IMR-90 (cell line): ENCODE data around the gene DNAJA4. TPM values are rescaled to one million over a fixed set of nuclear protein-coding genes. Genes with fewer than 3 reads are reported as not detected.
A peak's percentile ranks its signal among the peaks of the same experiment; 100 is the strongest.

Experiments
- ATAC-seq: fragments of 200-7000 bp; cut with Tn5 transposase; 2 replicates; pipeline ENCODE4 v1.9.1; 2020; ENCODE audit warnings: low read depth, mild to moderate bottlenecking, moderate library complexity
- BruUV-seq: library from RNA; stranded (reverse); fragments of 400-500 nt; replicated peaks from 2 replicates; lab custom pipeline; 2021; lab: Mats Ljungman, UMichigan
- CTCF ChIA-PET: fragments of 300-600 bp; formaldehyde crosslinking; extraction: SDS; loops from one replicate; lab custom pipeline; 2021; ENCODE audit warnings: antibody characterized with exemption; lab: Yijun Ruan, JAX
- POLR2A ChIA-PET: fragments of 300-600 bp; sonication (Branson Sonifier 250); formaldehyde crosslinking; loops from one replicate; lab custom pipeline; 2022; ENCODE audit warnings: antibody characterized with exemption; ENCODE audit not compliant: unreplicated experiment; lab: Charles Lee
- DNase-seq: peaks from one replicate; pipeline ENCODE4 v3.0.0; 2013
- H2AFZ ChIP-seq: replicated peaks from 2 replicates; pipeline ENCODE3; 2013; ENCODE audit warnings: low read length, mild to moderate bottlenecking; ENCODE audit not compliant: poor library complexity
- H2AK5ac ChIP-seq: 2 replicates; pipeline ENCODE4 v1.6.1; 2013; ENCODE audit warnings: low read depth, low read length, inconsistent platforms
- H2AK9ac ChIP-seq: replicated peaks from 2 replicates; pipeline ENCODE3; 2013; ENCODE audit warnings: mild to moderate bottlenecking, low read depth, low read length, moderate library complexity; ENCODE audit not compliant: poor library complexity
- H2BK120ac ChIP-seq: 2 replicates; pipeline ENCODE4 v1.6.1; 2013; ENCODE audit warnings: low read depth, low read length, inconsistent platforms
- H2BK15ac ChIP-seq: 3 replicates; pipeline ENCODE4 v1.6.1; 2013; ENCODE audit warnings: low read depth, low read length, inconsistent platforms
- H2BK20ac ChIP-seq: 2 replicates; pipeline ENCODE4 v1.6.1; 2013; ENCODE audit warnings: low read depth, mild to moderate bottlenecking, inconsistent platforms, low read length, moderate library complexity
- H2BK5ac ChIP-seq: 2 replicates; pipeline ENCODE4 v1.6.1; 2013; ENCODE audit warnings: mild to moderate bottlenecking, low read depth, low read length, inconsistent platforms; ENCODE audit not compliant: poor library complexity, severe bottlenecking
- H3K14ac ChIP-seq: replicated peaks from 2 replicates; pipeline ENCODE4 v1.6.1; 2013; ENCODE audit warnings: low read depth, low read length, inconsistent platforms
- H3K18ac ChIP-seq: 2 replicates; pipeline ENCODE4 v1.6.1; 2013; ENCODE audit warnings: low read depth, low read length, control low read depth
- H3K23ac ChIP-seq: 2 replicates; pipeline ENCODE4 v1.6.1; 2013; ENCODE audit warnings: low read depth, low read length, inconsistent platforms
- H3K27ac ChIP-seq: 2 replicates; pipeline ENCODE4 v1.5.1; 2013; ENCODE audit warnings: mild to moderate bottlenecking, control low read depth, low read length; ENCODE audit not compliant: insufficient read depth
- H3K27me3 ChIP-seq: 2 replicates; pipeline ENCODE4 v1.6.1; 2013; ENCODE audit warnings: low read length; ENCODE audit not compliant: control insufficient read depth, insufficient read depth
- H3K36me3 ChIP-seq: 2 replicates; pipeline ENCODE4 v1.6.1; 2013; ENCODE audit warnings: low read length, mixed read lengths; ENCODE audit not compliant: control insufficient read depth, insufficient read depth
- H3K4ac ChIP-seq: 2 replicates; pipeline ENCODE4 v1.6.1; 2013; ENCODE audit warnings: low read depth, low read length, inconsistent platforms
- H3K4me1 ChIP-seq: 2 replicates; pipeline ENCODE4 v1.6.1; 2013; ENCODE audit warnings: low read length, mixed read lengths; ENCODE audit not compliant: control insufficient read depth, insufficient read depth
- H3K4me2 ChIP-seq: 2 replicates; pipeline ENCODE4 v1.6.1; 2013; ENCODE audit warnings: low read depth, mild to moderate bottlenecking, control low read depth, low read length, moderate library complexity
- H3K4me3 ChIP-seq: 2 replicates; pipeline ENCODE4 v1.5.1; 2013; ENCODE audit warnings: low read depth, mild to moderate bottlenecking, control low read depth, low read length, moderate library complexity; ENCODE audit not compliant: insufficient read depth
- H3K56ac ChIP-seq: 2 replicates; pipeline ENCODE4 v1.6.1; 2013; ENCODE audit warnings: low read length, inconsistent platforms; ENCODE audit not compliant: insufficient read depth; ENCODE audit errors: extremely low read depth
- H3K79me1 ChIP-seq, 2 experiments: 2 replicates each; pipeline ENCODE4 v1.6.1; 2013; ENCODE audit warnings: low read length in 2 of 2, inconsistent platforms in 1 of 2, low read depth in 1 of 2
- H3K9ac ChIP-seq: 2 replicates; pipeline ENCODE4 v1.6.1; 2013; ENCODE audit warnings: low read depth, low read length, control low read depth
- H3K9me1 ChIP-seq: 2 replicates; pipeline ENCODE4 v1.6.1; 2013; ENCODE audit warnings: low read length, inconsistent platforms; ENCODE audit not compliant: insufficient read depth
- H3K9me3 ChIP-seq: 2 replicates; pipeline ENCODE4 v1.6.1; 2013; ENCODE audit warnings: low read length; ENCODE audit not compliant: control insufficient read depth, insufficient read depth
- H4K20me1 ChIP-seq: 2 replicates; pipeline ENCODE4 v1.6.1; 2013; ENCODE audit warnings: low read length, inconsistent platforms; ENCODE audit not compliant: insufficient read depth
- H4K5ac ChIP-seq: 2 replicates; pipeline ENCODE4 v1.6.1; 2013; ENCODE audit warnings: mild to moderate bottlenecking, low read depth, low read length, control low read depth
- H4K8ac ChIP-seq, 2 experiments: 2 replicates each; pipeline ENCODE4 v1.6.1; 2013; ENCODE audit warnings: low read depth in 2 of 2, low read length in 2 of 2, control low read depth in 1 of 2, inconsistent platforms in 1 of 2
- H4K91ac ChIP-seq: 2 replicates; pipeline ENCODE4 v1.6.1; 2013; ENCODE audit warnings: low read depth, low read length, inconsistent platforms; ENCODE audit not compliant: insufficient read depth
- CEBPB ChIP-seq: IDR thresholded peaks from 2 replicates; pipeline ENCODE4 v1.6.1; 2012; ENCODE audit warnings: low read depth, low read length, improper control_type of control experiment
- FOS ChIP-seq: fragments of 150-350 bp; IDR thresholded peaks from 2 replicates; pipeline ENCODE4 v1.6.1; 2016; ENCODE audit warnings: low read depth, low read length
- MAZ ChIP-seq: IDR thresholded peaks from 2 replicates; pipeline ENCODE4 v1.6.1; 2012; ENCODE audit warnings: low read depth, mild to moderate bottlenecking, low read length, improper control_type of control experiment, moderate library complexity, borderline replicate concordance
- MXI1 ChIP-seq: IDR thresholded peaks from 2 replicates; pipeline ENCODE4 v1.6.1; 2012; ENCODE audit warnings: low read depth, mild to moderate bottlenecking, low read length, moderate library complexity, borderline replicate concordance
- POLR2A ChIP-seq: IDR thresholded peaks from 2 replicates; pipeline ENCODE4 v1.6.1; 2012; ENCODE audit warnings: mild to moderate bottlenecking, low read depth, low read length
- RCOR1 ChIP-seq: IDR thresholded peaks from 2 replicates; pipeline ENCODE4 v1.6.1; 2012; ENCODE audit warnings: mild to moderate bottlenecking, low read length, improper control_type of control experiment; ENCODE audit not compliant: insufficient replicate concordance
- SMC3 ChIP-seq: fragments of 150-350 bp; IDR thresholded peaks from 2 replicates; pipeline ENCODE4 v1.6.1; 2016; ENCODE audit warnings: low read depth, mild to moderate bottlenecking, antibody characterized with exemption, low read length, moderate library complexity
- WGBS, 2 experiments: methylation state at CpG; one replicate each; pipeline versions ENCODE4 v1.1.5 to v1.1.7; 2013; ENCODE audit warnings: missing lambda C conversion rate in 2 of 2; ENCODE audit not compliant: insufficient read length in 1 of 2; ENCODE audit errors: extremely low coverage in 2 of 2; 5-methylcytosine and 5-hydroxymethylcytosine counted together
- dilution Hi-C: fragments of 300-500 bp; cut with HindIII; formaldehyde crosslinking; loops from one replicate; pipeline ENCODE4 v1.14.3; 2018; ENCODE audit warnings: low sequenced_read_pairs; ENCODE audit not compliant: unreplicated experiment
- in situ Hi-C: fragments of 300-500 bp; cut with MboI; formaldehyde crosslinking; loops from 3 replicates; pipeline ENCODE4 v1.14.3; 2019; ENCODE audit warnings: low sequenced_read_pairs, inconsistent platforms, mixed read lengths
- intact Hi-C: fragments of 100-400 bp; cut with micrococcal nuclease; formaldehyde crosslinking; loops from 2 replicates; pipeline ENCODE4 v1.10.0; 2022
- polyA plus RNA-seq, 3 experiments: library from polyadenylated mRNA; depleted of rRNA; stranded (reverse); fragments of >200 nt; gene quantifications; 2 replicates each; pipeline ENCODE4 v1.2.3, GENCODE V29; 2012; ENCODE audit warnings: low replicate concordance in 1 of 3
- total RNA-seq: library from RNA; depleted of rRNA; stranded (reverse); fragments of >200 nt; gene quantifications from 2 replicates; pipeline ENCODE4 v1.2.3, GENCODE V29; 2012
- TF ChIP-seq, protein P1 (sequence below): conservative IDR thresholded peaks from 2 replicates; pipeline ENCODE4 v1.5.1; 2012; ENCODE audit warnings: mild to moderate bottlenecking, low read depth, low read length, improper control_type of control experiment

Gene DNAJA4
- total and polyA plus RNA-seq, 2 of the 4 experiments (the other 2 are of a cell fraction): 0.18 to 0.32 TPM

DNA sequence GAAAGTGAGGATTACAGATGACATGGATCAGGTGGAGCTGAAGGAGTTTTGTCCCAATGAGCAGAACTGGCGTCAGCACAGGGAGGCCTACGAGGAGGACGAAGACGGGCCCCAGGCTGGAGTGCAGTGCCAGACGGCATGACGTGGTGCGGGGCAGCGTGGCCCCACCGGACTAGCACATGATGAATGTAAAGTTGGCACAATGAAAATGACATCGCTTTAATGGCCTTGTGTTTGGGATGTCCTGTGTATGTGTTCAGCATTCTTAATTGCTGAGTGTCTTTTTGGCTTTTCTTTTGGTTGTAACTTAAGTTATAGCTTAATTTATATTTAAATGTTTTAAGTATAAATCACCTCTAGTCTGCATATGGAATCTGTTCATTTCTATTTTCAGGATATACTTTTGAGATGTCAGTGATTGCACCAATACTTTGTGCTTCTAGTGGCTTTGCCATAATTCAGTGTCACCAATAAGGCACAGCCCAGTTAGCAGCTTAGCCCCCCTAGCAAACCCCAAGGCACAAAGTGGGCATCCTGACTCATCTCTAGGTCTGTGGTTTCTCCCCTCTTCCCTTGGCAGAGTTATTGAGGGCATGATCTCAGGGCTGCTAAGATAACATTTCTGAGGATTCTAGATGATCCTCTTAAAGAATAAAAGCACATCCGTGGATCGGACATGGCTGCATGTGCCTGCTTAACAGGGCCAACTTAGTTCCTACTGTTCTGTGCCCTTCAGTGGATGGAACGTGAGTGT, 16.1 kb downstream of the DNAJA4 start (continued):
- no peak for TF ChIP-seq SMC3
- TF ChIP-seq MAZ: no peak

DNA sequence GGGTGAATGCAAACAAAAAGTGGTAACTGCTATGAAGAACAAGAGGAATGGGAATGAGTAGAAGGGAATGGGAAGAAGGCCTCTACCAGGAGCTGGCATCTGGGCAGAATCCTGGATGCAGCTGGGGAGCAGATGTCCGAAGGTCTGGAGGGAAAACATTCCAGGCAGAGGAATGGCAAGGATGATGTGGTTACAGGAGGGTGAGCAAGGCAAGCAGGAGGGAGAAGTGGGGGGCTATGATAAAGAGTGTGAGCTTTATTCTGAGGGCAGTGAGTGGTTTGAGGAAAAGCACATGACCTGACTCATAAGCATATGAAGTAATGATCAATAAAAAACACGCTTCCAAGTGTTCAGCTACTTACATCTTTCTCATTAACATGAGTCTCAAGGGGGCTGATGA, 18.0 kb downstream of the DNAJA4 start:
- Histone ChIP-seq H2BK5ac (peak overlapping the region; percentile 21), H3K4me2 (no peak overlapping the region), H3K27me3 (no peaks in the 10 kb centered on the region), H3K9ac (no peak overlapping the region), H3K27ac (no peak overlapping the region), H3K4ac (no peak overlapping the region), H4K20me1 (no peaks in the 10 kb centered on the region; the same call in 1 of the 2 replicates), H3K23ac (no peak overlapping the region), H3K9me3 (no peaks in the 10 kb centered on the region), H4K5ac (no peak overlapping the region), H3K9me1 (peaks cover 20% of the 10 kb centered on the region), H2BK15ac (no peak overlapping the region), H3K4me1 (peaks cover 17% of the 10 kb centered on the region), H4K8ac (no peak overlapping the region), H4K91ac (no peak overlapping the region), H2AFZ (no peak overlapping the region), H2AK5ac (no peak overlapping the region), H2AK9ac (no peak overlapping the region), H3K79me1 (peaks cover 1 to 6% of the 10 kb centered on the region in 2 experiments; a peak in 1 of 4 replicates), H3K4me3 (no peak overlapping the region), H3K14ac (no peak overlapping the region), H2BK120ac (no peak overlapping the region), H3K56ac (no peak overlapping the region), H3K18ac (no peak overlapping the region), H3K36me3 (peaks cover 26% of the 10 kb centered on the region), H2BK20ac (no peak overlapping the region)
- CTCF ChIA-PET: interaction anchor here (0.8 kb wide), 1 partner anchor 16 kb away, joined by 3 read pairs; no protein-coding TSS in a partner anchor
- intact Hi-C loops: no loop called here
- 50% methylated on average over 1 of the region's 2 CpGs; no CpG with 5 or more reads in 1 of the 2 experiments for WGBS, 2 experiments
- in situ Hi-C loops: no loop called here
- dilution Hi-C loops: no loop called here
- POLR2A ChIA-PET: interaction anchor here (0.6 to 0.7 kb wide), 2 partner anchors 17 to 1648 kb away, joined by 4 to 7 read pairs; partner anchors contain the start of gene SKIC8
- TF ChIP-seq FOS: no peak
- no peak for TF ChIP-seq POLR2A
- TF ChIP-seq, protein P1, sequence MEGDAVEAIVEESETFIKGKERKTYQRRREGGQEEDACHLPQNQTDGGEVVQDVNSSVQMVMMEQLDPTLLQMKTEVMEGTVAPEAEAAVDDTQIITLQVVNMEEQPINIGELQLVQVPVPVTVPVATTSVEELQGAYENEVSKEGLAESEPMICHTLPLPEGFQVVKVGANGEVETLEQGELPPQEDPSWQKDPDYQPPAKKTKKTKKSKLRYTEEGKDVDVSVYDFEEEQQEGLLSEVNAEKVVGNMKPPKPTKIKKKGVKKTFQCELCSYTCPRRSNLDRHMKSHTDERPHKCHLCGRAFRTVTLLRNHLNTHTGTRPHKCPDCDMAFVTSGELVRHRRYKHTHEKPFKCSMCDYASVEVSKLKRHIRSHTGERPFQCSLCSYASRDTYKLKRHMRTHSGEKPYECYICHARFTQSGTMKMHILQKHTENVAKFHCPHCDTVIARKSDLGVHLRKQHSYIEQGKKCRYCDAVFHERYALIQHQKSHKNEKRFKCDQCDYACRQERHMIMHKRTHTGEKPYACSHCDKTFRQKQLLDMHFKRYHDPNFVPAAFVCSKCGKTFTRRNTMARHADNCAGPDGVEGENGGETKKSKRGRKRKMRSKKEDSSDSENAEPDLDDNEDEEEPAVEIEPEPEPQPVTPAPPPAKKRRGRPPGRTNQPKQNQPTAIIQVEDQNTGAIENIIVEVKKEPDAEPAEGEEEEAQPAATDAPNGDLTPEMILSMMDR: no peak
- no peak for TF ChIP-seq RCOR1
- TF ChIP-seq CEBPB: no peak
- TF ChIP-seq MXI1: no peak
- BruUV-seq: no TSS peak
- peak; percentile 80 for DNase-seq
- ATAC-seq: peak; percentile 50
